Endodermal cell (in vitro differentiated cells): ENCODE results near the gene GPX5. TPM values are rescaled to one million over a fixed set of nuclear protein-coding genes. Genes with fewer than 3 reads are reported as not detected.

Source experiments
- DNase-seq: peaks from one replicate; pipeline ENCODE4 v3.0.0-alpha.2; 2017
- H3K27ac ChIP-seq: 2 replicates; pipeline ENCODE4 v1.5.1; 2013; ENCODE audit warnings: mild to moderate bottlenecking, low read depth, low read length, moderate library complexity
- H3K27me3 ChIP-seq: 2 replicates; pipeline ENCODE4 v1.6.1; 2013; ENCODE audit warnings: mild to moderate bottlenecking, low read length, moderate library complexity; ENCODE audit not compliant: insufficient read depth, control insufficient read depth, poor library complexity, severe bottlenecking
- H3K36me3 ChIP-seq: 2 replicates; pipeline ENCODE4 v1.7.0; 2013; ENCODE audit warnings: mild to moderate bottlenecking, low read length, moderate library complexity; ENCODE audit not compliant: control insufficient read depth, insufficient read depth
- H3K4me1 ChIP-seq: one replicate; pipeline ENCODE4 v1.7.0; 2013; ENCODE audit warnings: low read length; ENCODE audit not compliant: control insufficient read depth, insufficient read depth
- H3K4me3 ChIP-seq: 2 replicates; pipeline ENCODE4 v1.5.1; 2013; ENCODE audit warnings: mild to moderate bottlenecking, low read length, moderate library complexity
- H3K9ac ChIP-seq: 2 replicates; pipeline ENCODE4 v1.6.1; 2013; ENCODE audit warnings: mild to moderate bottlenecking, low read length, moderate library complexity; ENCODE audit not compliant: poor library complexity, severe bottlenecking; ENCODE audit errors: extremely low read depth
- H3K9me3 ChIP-seq: 2 replicates; pipeline ENCODE4 v1.6.1; 2013; ENCODE audit warnings: mild to moderate bottlenecking, low read length, moderate library complexity; ENCODE audit not compliant: control insufficient read depth
- H3K27ac Mint-ChIP-seq: 2 replicates; pipeline ENCODE4 v1.8.0; 2020; ENCODE audit warnings: mixed read lengths
- H3K27me3 Mint-ChIP-seq: 2 replicates; pipeline ENCODE4 v1.8.0; 2021; ENCODE audit warnings: mild to moderate bottlenecking, mixed read lengths; ENCODE audit not compliant: insufficient read depth
- H3K36me3 Mint-ChIP-seq: 2 replicates; pipeline ENCODE4 v1.8.0; 2020; ENCODE audit warnings: low read depth, mixed read lengths
- H3K4me1 Mint-ChIP-seq: 2 replicates; pipeline ENCODE4 v1.8.0; 2020; ENCODE audit warnings: mixed read lengths
- H3K4me3 Mint-ChIP-seq: 2 replicates; pipeline ENCODE4 v1.8.0; 2020; ENCODE audit warnings: mild to moderate bottlenecking, moderate library complexity, mixed read lengths
- H3K9me3 Mint-ChIP-seq: 2 replicates; pipeline ENCODE4 v1.8.0; 2020; ENCODE audit warnings: mild to moderate bottlenecking, mixed read lengths
- WGBS, 2 experiments: methylation state at CpG; one replicate each; pipeline versions ENCODE4 v1.1.5 to v1.1.7; 2013; ENCODE audit warnings: missing lambda C conversion rate in 2 of 2, mixed read lengths in 1 of 2; ENCODE audit not compliant: insufficient coverage in 1 of 2, insufficient read length in 1 of 2; 5-methylcytosine and 5-hydroxymethylcytosine counted together
- total RNA-seq, 2 donors: library from RNA; stranded (reverse); fragmentation: NEBNext Ultra II Directional in 1 of 2; extraction: Animal tissue kit (Norgen Biotek cat#: 25700) in 1 of 2; gene quantifications; 2 replicates in 1 of 2; 3 replicates in 1 of 2; pipeline ENCODE4 v1.2.1, GENCODE V29; 2021
- TF ChIP-seq, protein P1 (sequence below): fragments of 200-600 bp; sonication (generic); conservative IDR thresholded peaks from 2 replicates; pipeline ENCODE4 v1.5.0; 2021; ENCODE audit warnings: antibody characterized with exemption, mild to moderate bottlenecking

The GPX5 gene
- total RNA-seq, 2 donors from 2014 or later = not detected

DNA sequence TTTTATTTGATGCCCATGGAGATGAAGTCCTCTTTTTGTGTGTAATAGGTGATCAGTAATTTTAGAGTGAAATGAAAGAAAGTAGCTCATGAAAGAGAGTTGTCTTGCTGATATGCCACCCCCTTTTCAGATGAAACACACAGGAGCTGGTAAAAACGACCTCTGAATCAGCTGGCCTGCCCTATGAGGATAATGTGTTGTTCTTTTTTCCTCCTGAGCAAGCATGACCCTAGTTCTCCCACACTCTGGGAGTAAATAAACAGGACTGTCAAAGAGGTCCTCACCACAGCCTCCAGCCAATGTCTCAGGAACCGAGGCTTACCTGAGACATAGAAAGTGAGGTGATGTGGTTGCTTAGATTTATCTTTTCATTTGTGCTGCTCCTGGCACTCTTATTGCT, 29.5 kb downstream of the GPX5 start:
- peaks cover 77% of the 10 kb centered on the region for H3K27me3 Mint-ChIP-seq

DNA sequence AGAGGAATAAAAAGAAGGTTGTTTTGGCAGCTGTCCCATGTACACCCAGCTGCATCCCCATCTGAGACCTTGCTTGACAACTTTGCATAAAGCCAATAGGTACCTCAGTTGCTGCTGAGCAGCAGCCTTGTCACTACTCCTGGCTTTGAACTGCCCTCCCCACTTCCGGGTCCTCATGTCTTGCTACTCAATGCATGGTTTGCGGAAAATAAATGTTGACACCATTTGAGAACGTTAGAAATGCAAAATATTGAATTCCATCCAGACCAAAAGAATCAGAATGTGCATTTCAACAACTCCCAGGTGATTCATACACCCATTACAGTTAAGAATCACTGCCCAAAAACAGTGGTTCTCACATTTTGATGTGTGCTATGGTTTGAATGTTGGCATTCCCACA, 32.9 kb downstream of the GPX5 start:
- Histone ChIP-seq H3K9ac (no peak overlapping the region), H3K9me3 (no peaks in the 10 kb centered on the region), H3K27me3 (peaks cover 26% of the 10 kb centered on the region), H3K27ac (no peak overlapping the region), H3K4me1 (peaks cover 5% of the 10 kb centered on the region), H3K4me3 (no peak overlapping the region), H3K36me3 (no peaks in the 10 kb centered on the region)
- no peaks in the 10 kb centered on the region for H3K9me3 Mint-ChIP-seq
- peaks cover 63% of the 10 kb centered on the region for H3K27me3 Mint-ChIP-seq
- H3K4me3 Mint-ChIP-seq = peak overlapping the region; percentile 41
- no peaks in the 10 kb centered on the region for H3K36me3 Mint-ChIP-seq
- no peak overlapping the region for H3K27ac Mint-ChIP-seq
- no peak for DNase-seq
- WGBS, 2 experiments = 77 to 83% methylated on average over 3 of the region's 3 CpGs
- TF ChIP-seq, protein P1, sequence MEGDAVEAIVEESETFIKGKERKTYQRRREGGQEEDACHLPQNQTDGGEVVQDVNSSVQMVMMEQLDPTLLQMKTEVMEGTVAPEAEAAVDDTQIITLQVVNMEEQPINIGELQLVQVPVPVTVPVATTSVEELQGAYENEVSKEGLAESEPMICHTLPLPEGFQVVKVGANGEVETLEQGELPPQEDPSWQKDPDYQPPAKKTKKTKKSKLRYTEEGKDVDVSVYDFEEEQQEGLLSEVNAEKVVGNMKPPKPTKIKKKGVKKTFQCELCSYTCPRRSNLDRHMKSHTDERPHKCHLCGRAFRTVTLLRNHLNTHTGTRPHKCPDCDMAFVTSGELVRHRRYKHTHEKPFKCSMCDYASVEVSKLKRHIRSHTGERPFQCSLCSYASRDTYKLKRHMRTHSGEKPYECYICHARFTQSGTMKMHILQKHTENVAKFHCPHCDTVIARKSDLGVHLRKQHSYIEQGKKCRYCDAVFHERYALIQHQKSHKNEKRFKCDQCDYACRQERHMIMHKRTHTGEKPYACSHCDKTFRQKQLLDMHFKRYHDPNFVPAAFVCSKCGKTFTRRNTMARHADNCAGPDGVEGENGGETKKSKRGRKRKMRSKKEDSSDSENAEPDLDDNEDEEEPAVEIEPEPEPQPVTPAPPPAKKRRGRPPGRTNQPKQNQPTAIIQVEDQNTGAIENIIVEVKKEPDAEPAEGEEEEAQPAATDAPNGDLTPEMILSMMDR = no peak
- H3K4me1 Mint-ChIP-seq = peaks cover 7% of the 10 kb centered on the region

More for the DNA sequence above, 29.5 kb downstream of the GPX5 start:
- Histone ChIP-seq H3K9ac (no peak overlapping the region), H3K27me3 (peaks cover 39% of the 10 kb centered on the region), H3K4me3 (no peak overlapping the region), H3K36me3 (no peaks in the 10 kb centered on the region), H3K27ac (no peak overlapping the region), H3K9me3 (no peaks in the 10 kb centered on the region), H3K4me1 (peaks cover 5% of the 10 kb centered on the region)
- no peak overlapping the region for H3K4me3 Mint-ChIP-seq
- TF ChIP-seq, protein P1 = no peak
- WGBS, 2 experiments = 40 to 58% methylated on average over 1 to 2 of the region's 2 CpGs
- H3K27ac Mint-ChIP-seq = no peak overlapping the region
- peaks cover 13% of the 10 kb centered on the region for H3K4me1 Mint-ChIP-seq
- H3K9me3 Mint-ChIP-seq = no peaks in the 10 kb centered on the region
- H3K36me3 Mint-ChIP-seq = no peaks in the 10 kb centered on the region
- no peak for DNase-seq

DNA sequence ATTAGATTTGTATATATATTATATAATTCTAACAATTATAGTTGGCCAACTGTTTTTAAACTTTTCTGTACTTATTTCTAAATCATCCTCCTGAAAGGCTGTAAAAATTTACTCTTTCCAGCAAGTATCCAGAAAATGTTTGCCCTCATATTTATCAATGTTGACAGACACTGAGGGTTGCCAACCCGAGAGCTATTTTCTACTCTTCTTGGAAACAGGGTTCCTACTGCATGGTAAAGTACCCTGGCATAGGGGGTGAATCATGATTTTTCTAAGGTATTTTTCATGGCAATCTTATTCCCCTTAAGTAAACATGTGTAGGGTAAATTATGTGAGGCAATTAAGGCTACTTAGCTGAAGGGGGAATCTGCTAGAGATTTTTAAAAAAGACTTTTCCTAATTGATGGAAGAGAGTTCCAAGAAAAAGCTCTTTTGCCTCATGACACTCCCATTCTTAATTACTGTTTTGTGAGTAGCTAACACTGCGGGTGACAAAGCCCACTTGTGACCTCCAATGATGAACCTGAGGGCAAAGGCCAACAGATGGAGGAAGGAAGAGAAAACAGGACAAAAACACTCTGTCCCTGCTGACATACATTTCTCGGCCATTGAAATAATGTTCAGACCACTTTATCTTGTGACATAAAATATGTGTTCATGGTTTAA, 37.9 kb downstream of the GPX5 start:
- H3K9ac ChIP-seq = no peak overlapping the region
- DNase-seq = no peak
- H3K27ac ChIP-seq = no peak overlapping the region
- no peak overlapping the region for H3K4me3 ChIP-seq
- Mint-ChIP-seq H3K36me3 (no peaks in the 10 kb centered on the region), H3K9me3 (peaks cover 6% of the 10 kb centered on the region), H3K27me3 (peaks cover 33% of the 10 kb centered on the region), H3K27ac (no peak overlapping the region), H3K4me3 (no peak overlapping the region), H3K4me1 (no peaks in the 10 kb centered on the region)
- no peaks in the 10 kb centered on the region for H3K9me3 ChIP-seq
- no peaks in the 10 kb centered on the region for H3K36me3 ChIP-seq
- H3K4me1 ChIP-seq = no peaks in the 10 kb centered on the region
- peaks cover 31% of the 10 kb centered on the region for H3K27me3 ChIP-seq
- TF ChIP-seq, protein P1 = no peak
- 78% methylated on average over 3 of the region's 3 CpGs; no CpG with 5 or more reads in 1 of the 2 experiments for WGBS, 2 experiments
